Mesenchymal stem cell (in vitro differentiated cells and primary cell): ENCODE results near the gene CHEK1.

Experiments
- DNase-seq: peaks from one replicate; pipeline ENCODE4 v3.0.0-alpha.2; 2013
- H2AFZ ChIP-seq: one replicate; pipeline ENCODE4 v1.6.1; 2013; ENCODE audit warnings: low read depth, mild to moderate bottlenecking, control low read depth, inconsistent platforms, low read length, moderate library complexity
- H2AK5ac ChIP-seq: 2 replicates; pipeline ENCODE4 v1.6.1; 2013; ENCODE audit warnings: low read length, moderate library complexity, mild to moderate bottlenecking, inconsistent platforms; ENCODE audit not compliant: severe bottlenecking
- H2BK120ac ChIP-seq: one replicate; pipeline ENCODE4 v1.6.1; 2013; ENCODE audit warnings: low read depth, mild to moderate bottlenecking, inconsistent platforms, low read length, moderate library complexity
- H2BK12ac ChIP-seq, 2 experiments: one replicate each; pipeline ENCODE4 v1.6.1; 2013; ENCODE audit warnings: inconsistent platforms in 2 of 2, low read length in 2 of 2, mild to moderate bottlenecking in 2 of 2, moderate library complexity in 2 of 2, control low read depth in 1 of 2
- H2BK15ac ChIP-seq: one replicate; pipeline ENCODE4 v1.6.1; 2013; ENCODE audit warnings: mild to moderate bottlenecking, low read depth, inconsistent platforms; ENCODE audit not compliant: poor library complexity, severe bottlenecking
- H2BK5ac ChIP-seq: 2 replicates; pipeline ENCODE4 v1.6.1; 2013; ENCODE audit warnings: low read depth, mild to moderate bottlenecking, low read length, control low read depth, inconsistent platforms; ENCODE audit not compliant: poor library complexity, severe bottlenecking
- H3K14ac ChIP-seq, 2 experiments: one replicate each; pipeline ENCODE4 v1.6.1; 2013; ENCODE audit warnings: inconsistent platforms in 2 of 2, low read length in 2 of 2, control low read depth in 1 of 2, mild to moderate bottlenecking in 1 of 2, moderate library complexity in 1 of 2
- H3K18ac ChIP-seq, 2 experiments: one replicate each; pipeline ENCODE4 v1.6.1; 2013; ENCODE audit warnings: inconsistent platforms in 2 of 2, low read length in 2 of 2, control low read depth in 1 of 2, low read depth in 1 of 2, mild to moderate bottlenecking in 1 of 2
- H3K23ac ChIP-seq, 2 experiments: one replicate each; pipeline ENCODE4 v1.6.1; 2013; ENCODE audit warnings: inconsistent platforms in 2 of 2, low read length in 2 of 2, mild to moderate bottlenecking in 2 of 2, moderate library complexity in 2 of 2, control low read depth in 1 of 2
- H3K27ac ChIP-seq: 2 replicates; pipeline ENCODE4 v1.5.1; 2013; ENCODE audit warnings: mild to moderate bottlenecking, moderate library complexity, low read length, control low read depth, inconsistent platforms; ENCODE audit not compliant: poor library complexity, severe bottlenecking
- H3K27me3 ChIP-seq, 2 experiments: 2 replicates each; pipeline versions ENCODE4 v1.6.1 to v1.7.0; 2013; ENCODE audit warnings: low read length in 2 of 2, mild to moderate bottlenecking in 2 of 2, moderate library complexity in 2 of 2, control low read depth in 1 of 2, inconsistent platforms in 1 of 2; ENCODE audit not compliant: control insufficient read depth in 1 of 2, insufficient read depth in 1 of 2
- H3K36me3 ChIP-seq, 2 experiments: 2 replicates each; pipeline versions ENCODE4 v1.6.1 to v1.7.0; 2013; ENCODE audit warnings: low read length in 2 of 2, control low read depth in 1 of 2, inconsistent platforms in 1 of 2, low read depth in 1 of 2, mild to moderate bottlenecking in 1 of 2; ENCODE audit not compliant: insufficient read depth in 2 of 2, control insufficient read depth in 1 of 2
- H3K4ac ChIP-seq, 2 experiments: one replicate each; pipeline ENCODE4 v1.6.1; 2013; ENCODE audit warnings: inconsistent platforms in 2 of 2, low read length in 2 of 2, mild to moderate bottlenecking in 2 of 2, moderate library complexity in 2 of 2, control low read depth in 1 of 2, low read depth in 1 of 2
- H3K4me1 ChIP-seq: 2 replicates; pipeline ENCODE4 v1.6.1; 2013; ENCODE audit warnings: low read depth, low read length, control low read depth; ENCODE audit not compliant: control insufficient read depth, insufficient read depth
- H3K4me2 ChIP-seq: 2 replicates; pipeline ENCODE4 v1.6.1; 2013; ENCODE audit warnings: low read length, mild to moderate bottlenecking, inconsistent platforms; ENCODE audit not compliant: poor library complexity, severe bottlenecking
- H3K4me3 ChIP-seq, 2 experiments: 2 replicates each; pipeline versions ENCODE4 v1.5.1 to v1.7.0; 2013; ENCODE audit warnings: low read length in 2 of 2, mild to moderate bottlenecking in 2 of 2, control low read depth in 1 of 2, low read depth in 1 of 2; ENCODE audit not compliant: insufficient read depth in 1 of 2
- H3K79me1 ChIP-seq: replicated peaks from 2 replicates; pipeline ENCODE4 v1.6.1; 2013; ENCODE audit warnings: mild to moderate bottlenecking, control low read depth, low read length, inconsistent platforms; ENCODE audit not compliant: poor library complexity, severe bottlenecking
- H3K9ac ChIP-seq: 2 replicates; pipeline ENCODE4 v1.7.0; 2013; ENCODE audit warnings: mild to moderate bottlenecking, low read length, moderate library complexity
- H3K9me3 ChIP-seq: 2 replicates; pipeline ENCODE4 v1.7.0; 2013; ENCODE audit warnings: mild to moderate bottlenecking, low read length; ENCODE audit not compliant: control insufficient read depth
- H4K8ac ChIP-seq: one replicate; pipeline ENCODE4 v1.6.1; 2013; ENCODE audit warnings: inconsistent platforms, mild to moderate bottlenecking, low read length, moderate library complexity
- H4K91ac ChIP-seq: one replicate; pipeline ENCODE4 v1.6.1; 2013; ENCODE audit warnings: mild to moderate bottlenecking, low read length, inconsistent platforms
- WGBS: methylation state at CpG from one replicate; pipeline ENCODE4 v1.1.7; 2013; ENCODE audit warnings: mixed read lengths; 5-methylcytosine and 5-hydroxymethylcytosine counted together

CHEK1 gene

GRCh38 chr11:125679397-125679796, 54.4 kb downstream of the CHEK1 start:
- Histone ChIP-seq H3K23ac (no peak overlapping the region), H3K27ac (no peak overlapping the region), H2AFZ (no peak overlapping the region), H3K4ac (no peak overlapping the region), H3K36me3 (peaks cover 5 to 14% of the 10 kb centered on the region in 2 experiments), H2BK15ac (no peak overlapping the region), H3K4me1 (no peaks in the 10 kb centered on the region), H3K27me3 (no peaks in the 10 kb centered on the region), H4K8ac (no peak overlapping the region), H3K9ac (no peak overlapping the region), H3K4me3 (no peak overlapping the region), H3K9me3 (no peaks in the 10 kb centered on the region), H3K4me2 (no peak overlapping the region), H2BK5ac (no peak overlapping the region), H2BK12ac (no peak overlapping the region), H2BK120ac (no peak overlapping the region), H3K14ac (no peak overlapping the region), H2AK5ac (no peak overlapping the region), H4K91ac (no peak overlapping the region), H3K18ac (no peak overlapping the region), H3K79me1 (no peaks in the 10 kb centered on the region)
- no peak for DNase-seq
- 84% methylated on average over 3 of the region's 4 CpGs for WGBS

GRCh38 chr11:125679837-125680236, 54.9 kb downstream of the CHEK1 start:
- H2BK15ac ChIP-seq, result no peak overlapping the region
- H4K8ac ChIP-seq, result no peak overlapping the region
- H3K4me1 ChIP-seq, result no peaks in the 10 kb centered on the region
- 100% methylated on average over 1 of the region's 2 CpGs for WGBS
- H3K18ac ChIP-seq, result no peak overlapping the region
- no peak overlapping the region for H3K4me3 ChIP-seq
- no peak overlapping the region for H2AK5ac ChIP-seq
- H3K14ac ChIP-seq, result no peak overlapping the region
- H3K9me3 ChIP-seq, result no peaks in the 10 kb centered on the region
- no peak overlapping the region for H2BK5ac ChIP-seq
- no peak overlapping the region for H2BK120ac ChIP-seq
- no peak overlapping the region for H3K4ac ChIP-seq
- H3K23ac ChIP-seq, result no peak overlapping the region
- H4K91ac ChIP-seq, result no peak overlapping the region
- peaks cover 5 to 14% of the 10 kb centered on the region in 2 experiments for H3K36me3 ChIP-seq
- no peak for DNase-seq
- no peaks in the 10 kb centered on the region for H3K27me3 ChIP-seq
- no peak overlapping the region for H2BK12ac ChIP-seq
- H3K27ac ChIP-seq, result no peak overlapping the region
- H3K9ac ChIP-seq, result no peak overlapping the region
- no peak overlapping the region for H2AFZ ChIP-seq
- no peak overlapping the region for H3K4me2 ChIP-seq
- no peaks in the 10 kb centered on the region for H3K79me1 ChIP-seq

GRCh38 chr11:125680747-125681146, 55.8 kb downstream of the CHEK1 start, which contains the start of gene ACRV1:
TSS of gene ACRV1 (minus strand) at chr11:125680847. CDS start at chr11:125680780, 67 bp downstream.
- H2BK120ac ChIP-seq, result no peak within 1 kb of the TSS
- H3K14ac ChIP-seq, result no peak within 1 kb of the TSS
- no peaks in the 10 kb centered on the region for H3K27me3 ChIP-seq
- H3K4me1 ChIP-seq, result no peaks in the 10 kb centered on the region
- no peaks in the 10 kb centered on the region for H3K9me3 ChIP-seq
- no peaks in the 10 kb centered on the region for H3K79me1 ChIP-seq
- peaks cover 5 to 14% of the 10 kb centered on the region in 2 experiments for H3K36me3 ChIP-seq
- H4K91ac ChIP-seq, result no peak within 1 kb of the TSS
- no peak within 1 kb of the TSS for H2BK5ac ChIP-seq
- 100% methylated on average over 1 of the region's 1 CpG for WGBS
- H3K4ac ChIP-seq, result no peak within 1 kb of the TSS
- no peak within 1 kb of the TSS for H3K4me3 ChIP-seq
- H3K18ac ChIP-seq, result no peak within 1 kb of the TSS
- no peak within 1 kb of the TSS for H3K27ac ChIP-seq
- no peak within 1 kb of the TSS for H3K4me2 ChIP-seq
- no peak within 1 kb of the TSS for H4K8ac ChIP-seq
- no peak within 1 kb of the TSS for H2AK5ac ChIP-seq
- H2BK15ac ChIP-seq, result no peak within 1 kb of the TSS
- DNase-seq, result no peak
- no peak within 1 kb of the TSS for H2AFZ ChIP-seq
- no peak within 1 kb of the TSS for H2BK12ac ChIP-seq
- H3K9ac ChIP-seq, result no peak within 1 kb of the TSS
- H3K23ac ChIP-seq, result no peak within 1 kb of the TSS

- Histone ChIP-seq H4K8ac (no peak overlapping the region), H4K91ac (no peak overlapping the region), H3K4me1 (no peaks in the 10 kb centered on the region), H3K79me1 (no peaks in the 10 kb centered on the region), H3K4me2 (no peak overlapping the region), H3K9ac (no peak overlapping the region), H3K9me3 (no peaks in the 10 kb centered on the region), H3K27ac (no peak overlapping the region), H2BK5ac (no peak overlapping the region), H2AFZ (no peak overlapping the region), H3K36me3 (no peaks in the 10 kb centered on the region), H2BK15ac (no peak overlapping the region), H3K27me3 (no peaks in the 10 kb centered on the region), H3K18ac (no peak overlapping the region), H3K14ac (no peak overlapping the region), H3K4me3 (no peak overlapping the region), H3K23ac (no peak overlapping the region), H2AK5ac (no peak overlapping the region), H2BK12ac (no peak overlapping the region), H2BK120ac (no peak overlapping the region), H3K4ac (no peak overlapping the region)
- 81% methylated on average over 9 of the region's 9 CpGs for WGBS
- DNase-seq, result no peak
Measured at GRCh38 chr11:125685228-125685627, 60.3 kb downstream of the CHEK1 start.
